Neural progenitor cell (in vitro differentiated cells): ENCODE data around the gene ULK4.

Experiments used
- CTCF ChIP-seq: fragments of 200-600 bp; sonication (generic); IDR thresholded peaks from 2 replicates; pipeline ENCODE4 v1.5.1; 2017; ENCODE audit warnings: antibody characterized with exemption, mild to moderate bottlenecking
- EZH2phosphoT487 ChIP-seq: fragments of 200-600 bp; sonication (generic); IDR thresholded peaks from 2 replicates; pipeline ENCODE4 v1.6.1; 2017; ENCODE audit warnings: antibody characterized with exemption

- no peak for TF ChIP-seq CTCF
- TF ChIP-seq EZH2phosphoT487: no peak
Measured at GRCh38 chr3:41593774-41594173, 368.1 kb downstream of the ULK4 start.
